ENCODE measurements around the gene NINJ2. TPM values are rescaled to one million over a fixed set of nuclear protein-coding genes. Genes with fewer than 3 reads are reported as not detected.

NINJ2 gene
- polyA plus RNA-seq, 1 of the 3 experiments (the other 2 are of a cell fraction) = 0.07 TPM

- H3K4me1 ChIP-seq (ENCODE audit: control insufficient read depth in 1 of 2, insufficient read depth in 2 of 2, low read depth in 1 of 2, low read length in 1 of 2) = peaks cover 0 to 22% of the 10 kb centered on the region in 2 experiments; a peak in 2 of 4 replicates
- ChIA-PET POLR2A (no interaction called here), CTCF (interaction anchor here (0.7 to 6.5 kb wide), 8 partner anchors 9 to 1004 kb away, joined by 3 to 129 read pairs (median 4); partner anchors contain the start of gene WNK1)
- no peaks in the 10 kb centered on the region for H3K36me3 ChIP-seq (replicated peaks in 1 of 2; ENCODE audit: control insufficient read depth in 1 of 2, insufficient read depth in 2 of 2, low read length in 1 of 2)
- no peaks in the 10 kb centered on the region for H4K20me1 ChIP-seq (ENCODE audit: insufficient read depth)
- H3K9ac ChIP-seq = no peak overlapping the region
- DNase-seq = no peak
- no peak overlapping the region for H2AFZ ChIP-seq (ENCODE audit: low read depth)
- H3K27me3 ChIP-seq (ENCODE audit: insufficient read depth) = no peaks in the 10 kb centered on the region
- H3F3A ChIP-seq (replicated peaks; ENCODE audit: insufficient read depth) = no peaks in the 10 kb centered on the region
- TF ChIP-seq EZH2phosphoT487 (IDR thresholded peaks at IDR 0.05; ENCODE audit: borderline replicate concordance, low read depth) (no peak), NFIC (IDR thresholded peaks at IDR 0.05; ENCODE audit: borderline replicate concordance) (no peak), FOXM1 (IDR thresholded peaks at IDR 0.05; ENCODE audit: low read depth) (no peak), NRF1 (IDR thresholded peaks at IDR 0.05; ENCODE audit: low read depth, low read length) (no peak), FOSL2 (IDR thresholded peaks at IDR 0.05; ENCODE audit: borderline replicate concordance, low read depth) (no peak), REST (IDR thresholded peaks at IDR 0.05; ENCODE audit: low read depth, low read length) (no peak), CTCF (IDR thresholded peaks at IDR 0.05) (no peak), TAF1 (IDR thresholded peaks at IDR 0.05; ENCODE audit: borderline replicate concordance, low read depth, low read length) (no peak)
- TF ChIP-seq, protein P1, sequence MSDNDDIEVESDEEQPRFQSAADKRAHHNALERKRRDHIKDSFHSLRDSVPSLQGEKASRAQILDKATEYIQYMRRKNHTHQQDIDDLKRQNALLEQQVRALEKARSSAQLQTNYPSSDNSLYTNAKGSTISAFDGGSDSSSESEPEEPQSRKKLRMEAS (IDR thresholded peaks at IDR 0.05; ENCODE audit: low read depth) = no peak
- TF ChIP-seq, protein P2, sequence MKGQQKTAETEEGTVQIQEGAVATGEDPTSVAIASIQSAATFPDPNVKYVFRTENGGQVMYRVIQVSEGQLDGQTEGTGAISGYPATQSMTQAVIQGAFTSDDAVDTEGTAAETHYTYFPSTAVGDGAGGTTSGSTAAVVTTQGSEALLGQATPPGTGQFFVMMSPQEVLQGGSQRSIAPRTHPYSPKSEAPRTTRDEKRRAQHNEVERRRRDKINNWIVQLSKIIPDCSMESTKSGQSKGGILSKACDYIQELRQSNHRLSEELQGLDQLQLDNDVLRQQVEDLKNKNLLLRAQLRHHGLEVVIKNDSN (IDR thresholded peaks at IDR 0.05; ENCODE audit: borderline replicate concordance, low read depth) = no peak
- H3K4me2 ChIP-seq = no peak overlapping the region
- H3K9me2 ChIP-seq = no peaks in the 10 kb centered on the region
- H3K27ac ChIP-seq (ENCODE audit: low read depth in 2 of 2, low read length in 1 of 2) = no peak overlapping the region
- H3K79me2 ChIP-seq (ENCODE audit: insufficient read depth) = no peaks in the 10 kb centered on the region
- H3K4me3 ChIP-seq (ENCODE audit: low read depth in 2 of 2, low read length in 1 of 2) = no peak overlapping the region
- WGBS (ENCODE audit: low lambda C conversion rate) = 86% methylated on average over 9 of the region's 9 CpGs
- no peaks in the 10 kb centered on the region for H3K9me3 ChIP-seq
Observed at GRCh38 chr12:579420-580110, 83.7 kb downstream of the NINJ2 start.
